NCI-H446 (cell line): ENCODE measurements around the gene OR5H1.
"Not testable (repeated sequence)": the region's sequence is repeated elsewhere in the genome, so short reads cannot be mapped to it uniquely, and the experiment has no call there.

Experiments used
- DNase-seq, 2 experiments: peaks; one replicate each; lab custom pipeline; 2025; lab: John Stamatoyannopoulos, UW

Gene OR5H1

GRCh38 chr3:98130421-98130820, at the start of gene OR5H1:
TSS of gene OR5H1 (plus strand) at chr3:98130721. CDS start at chr3:98132698, 1,977 bp downstream.
- DNase-seq = no peak

- DNase-seq = no peak
Observed at GRCh38 chr3:98086873-98087272, 43.6 kb upstream of the OR5H1 start, which contains the start of gene OR5AC2. TSS of gene OR5AC2 (plus strand) at chr3:98087173. CDS start at chr3:98087173, 0 bp downstream.

- DNase-seq = no peak
Observed at GRCh38 chr3:98095882-98096281, 34.6 kb upstream of the OR5H1 start.

- DNase-seq = no peak
Observed at GRCh38 chr3:98099848-98100247, 30.7 kb upstream of the OR5H1 start.

GRCh38 chr3:98108162-98108561, 22.4 kb upstream of the OR5H1 start:
- no peak for DNase-seq

- no peak for DNase-seq
Observed at GRCh38 chr3:98109807-98110549, 20.5 kb upstream of the OR5H1 start.

GRCh38 chr3:98110550-98110908, 20.0 kb upstream of the OR5H1 start:
- no peak for DNase-seq

GRCh38 chr3:98114264-98114663, 16.3 kb upstream of the OR5H1 start:
- DNase-seq = no peak

GRCh38 chr3:98115717-98116116, 14.8 kb upstream of the OR5H1 start:
- no peak for DNase-seq

GRCh38 chr3:98136631-98137030, 6.1 kb downstream of the OR5H1 start:
- DNase-seq = no peak

GRCh38 chr3:98137826-98138557, 7.5 kb downstream of the OR5H1 start:
- not testable (repeated sequence) for DNase-seq

- no peak for DNase-seq
Observed at GRCh38 chr3:98140531-98140930, 10.0 kb downstream of the OR5H1 start.

GRCh38 chr3:98147179-98147578, 16.7 kb downstream of the OR5H1 start, which contains the start of gene OR5H14:
TSS of gene OR5H14 (plus strand) at chr3:98147479. CDS start at chr3:98149386, 1,907 bp downstream.
- no peak for DNase-seq

GRCh38 chr3:98148751-98149150, 18.2 kb downstream of the OR5H1 start:
- DNase-seq = no peak

- DNase-seq = not testable (repeated sequence)
Observed at GRCh38 chr3:98149456-98149855, 18.9 kb downstream of the OR5H1 start.

- DNase-seq = no peak
Observed at GRCh38 chr3:98151241-98151640, 20.7 kb downstream of the OR5H1 start.

- DNase-seq = no peak
Observed at GRCh38 chr3:98166396-98166795, 35.9 kb downstream of the OR5H1 start, which contains the start of gene OR5H15. TSS of gene OR5H15 (plus strand) at chr3:98166696. CDS start at chr3:98168700, 2,004 bp downstream.

- no peak for DNase-seq
Observed at GRCh38 chr3:98171071-98171470, 40.5 kb downstream of the OR5H1 start.

- DNase-seq = peak in 1 of 2 experiments; percentile 24
Observed at GRCh38 chr3:98172621-98173020, 42.1 kb downstream of the OR5H1 start.

GRCh38 chr3:98180319-98180890, 49.9 kb downstream of the OR5H1 start:
- no peak for DNase-seq

GRCh38 chr3:98182196-98182595, 51.7 kb downstream of the OR5H1 start:
- no peak for DNase-seq

GRCh38 chr3:98185180-98185579, 54.7 kb downstream of the OR5H1 start:
- DNase-seq = no peak
